Activated T-cell treated with anti-CD3 and anti-CD28 coated beads for 1 hour (primary cell): Measurements from ENCODE around the gene KRTAP10-12.
"Not testable (repeated sequence)": the region's sequence is repeated elsewhere in the genome, so short reads cannot be mapped to it uniquely, and the experiment has no call there.

Experiments
- DNase-seq: peaks from one replicate; pipeline ENCODE4 v3.0.0-alpha.2; 2020; ENCODE audit warnings: low read depth

Gene KRTAP10-12

DNA sequence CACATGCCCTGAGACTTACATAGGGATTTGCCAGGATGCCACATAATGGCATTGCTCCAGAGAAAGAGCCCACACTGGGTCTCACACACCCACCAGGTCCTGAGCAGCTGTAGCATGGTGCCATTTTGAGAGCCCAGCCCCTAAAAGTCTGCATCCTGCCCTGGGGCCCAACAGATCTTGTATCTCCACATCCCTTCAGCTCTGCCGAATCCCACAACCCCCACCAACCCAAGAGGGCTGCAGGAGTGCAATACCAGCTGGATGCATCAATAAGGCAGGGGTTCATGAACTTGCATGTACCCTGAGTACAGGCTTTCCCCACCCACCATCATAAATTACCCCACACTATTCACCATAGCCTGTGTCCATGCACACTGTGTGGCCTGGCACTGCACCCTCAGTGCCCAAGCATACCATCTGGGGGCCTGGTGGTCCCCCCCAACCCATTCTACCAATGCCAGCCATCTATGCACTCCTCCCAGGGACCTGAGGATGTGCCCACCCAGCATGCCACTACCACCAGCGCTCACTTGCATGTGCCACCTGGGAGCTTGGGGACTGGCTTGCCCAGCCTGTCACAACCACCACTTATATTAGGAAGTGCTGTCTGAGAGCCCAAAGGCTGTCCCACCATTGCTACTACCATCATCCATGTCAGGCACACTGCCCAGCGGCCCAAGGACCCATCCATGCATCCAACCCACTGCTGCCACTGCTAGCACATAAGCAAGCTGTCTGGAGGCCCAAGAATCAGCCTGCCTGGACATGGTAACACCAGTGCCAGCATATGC is 26.1 kb upstream of the KRTAP10-12 start:
- no peak for DNase-seq

DNA sequence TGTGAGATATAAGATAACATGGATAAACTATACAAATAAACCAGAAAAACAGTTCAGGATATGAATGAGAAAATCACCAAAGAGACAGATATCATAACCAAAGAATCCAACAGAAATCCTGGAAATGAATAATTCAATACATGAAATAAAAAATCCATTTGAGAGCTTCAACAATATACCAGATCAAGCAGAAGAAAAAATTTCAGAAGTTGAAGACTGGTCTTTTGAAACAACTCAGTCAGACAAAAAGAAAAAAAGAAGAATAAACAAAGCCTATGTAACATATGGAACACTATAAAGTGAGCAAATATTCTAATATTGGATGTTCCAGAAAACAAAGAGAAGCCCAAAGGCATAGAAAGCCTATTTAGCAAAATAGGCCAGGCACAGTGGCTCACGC is 25.1 kb upstream of the KRTAP10-12 start:
- no peak for DNase-seq

DNA sequence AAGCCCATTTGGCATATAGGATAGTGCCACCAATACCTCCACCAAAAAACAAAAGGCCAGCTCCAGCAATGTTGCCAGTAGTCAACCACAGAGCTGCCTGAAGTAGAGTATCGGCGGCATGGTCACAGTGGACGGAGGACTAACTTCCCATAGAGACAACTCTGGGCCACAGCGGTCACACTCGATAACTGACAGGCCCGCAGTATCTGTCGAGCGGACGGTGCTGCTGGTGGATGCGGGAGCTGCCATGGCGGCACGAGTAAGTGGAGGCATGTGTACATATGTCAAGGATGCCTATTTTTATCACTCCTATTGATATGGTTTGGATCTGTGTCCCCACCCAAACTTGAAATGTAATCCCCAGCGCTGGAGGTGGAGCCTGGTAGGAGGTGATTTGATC is 19.1 kb upstream of the KRTAP10-12 start:
- no peak for DNase-seq

DNA sequence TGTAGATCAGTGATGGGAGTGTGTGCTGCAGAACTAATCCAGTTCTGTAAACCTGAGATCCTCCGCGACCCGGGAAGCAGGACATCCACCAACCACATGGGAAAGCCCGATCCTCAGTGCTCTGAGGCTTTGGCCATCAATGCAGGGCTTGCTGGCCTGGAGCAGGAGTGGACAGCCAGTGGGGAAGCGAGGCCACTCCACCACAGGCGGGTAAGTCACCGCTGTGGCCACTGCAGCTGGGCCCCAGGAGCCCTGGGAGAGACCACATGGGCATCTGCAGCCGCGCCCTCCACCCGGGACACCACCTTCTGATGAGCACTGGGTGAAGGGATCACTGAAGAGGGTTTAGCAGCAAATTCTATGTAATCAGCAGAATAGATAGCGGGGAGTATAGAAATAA is 15.8 kb upstream of the KRTAP10-12 start:
- DNase-seq: no peak

DNA sequence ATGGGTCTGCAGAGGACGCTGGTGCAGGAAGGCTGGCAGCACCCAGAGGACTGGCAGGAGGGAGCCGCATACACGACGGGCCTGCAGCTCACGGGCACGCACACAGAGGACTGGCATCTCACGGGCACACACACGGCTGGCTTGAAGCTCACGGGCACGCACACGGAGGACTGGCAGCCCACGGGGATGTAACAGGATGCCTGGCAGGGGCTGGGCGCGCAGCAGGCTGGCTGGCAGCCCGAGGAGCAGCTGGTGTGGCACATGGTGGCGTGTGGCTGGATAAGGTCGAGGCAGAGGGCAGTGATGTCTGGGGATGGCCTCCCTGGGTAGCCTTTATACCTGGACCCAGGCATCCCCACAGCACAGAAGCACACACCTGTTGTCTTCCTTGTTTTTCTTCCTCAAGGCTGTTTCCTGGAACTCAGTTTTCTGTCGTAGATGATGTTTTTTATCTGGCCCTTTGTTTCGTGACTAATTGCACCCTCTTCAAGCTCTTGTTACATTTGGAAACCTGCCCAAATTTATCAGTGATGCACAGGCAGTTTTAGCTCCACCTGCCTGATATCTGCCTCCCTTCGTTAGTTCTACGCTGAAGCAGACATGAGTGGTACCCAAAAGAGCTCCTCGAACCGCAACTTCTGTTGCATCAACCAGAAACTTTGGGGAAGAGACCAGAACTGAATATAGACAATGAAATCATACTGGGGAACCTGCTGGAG is 15.0 kb upstream of the KRTAP10-12 start, which contains the start of gene KRTAP12-1:
TSS of gene KRTAP12-1 (minus strand) at position 303 of the 719 bp plus-strand sequence. CDS start at position 263, 40 bp downstream.
- no peak for DNase-seq

DNA sequence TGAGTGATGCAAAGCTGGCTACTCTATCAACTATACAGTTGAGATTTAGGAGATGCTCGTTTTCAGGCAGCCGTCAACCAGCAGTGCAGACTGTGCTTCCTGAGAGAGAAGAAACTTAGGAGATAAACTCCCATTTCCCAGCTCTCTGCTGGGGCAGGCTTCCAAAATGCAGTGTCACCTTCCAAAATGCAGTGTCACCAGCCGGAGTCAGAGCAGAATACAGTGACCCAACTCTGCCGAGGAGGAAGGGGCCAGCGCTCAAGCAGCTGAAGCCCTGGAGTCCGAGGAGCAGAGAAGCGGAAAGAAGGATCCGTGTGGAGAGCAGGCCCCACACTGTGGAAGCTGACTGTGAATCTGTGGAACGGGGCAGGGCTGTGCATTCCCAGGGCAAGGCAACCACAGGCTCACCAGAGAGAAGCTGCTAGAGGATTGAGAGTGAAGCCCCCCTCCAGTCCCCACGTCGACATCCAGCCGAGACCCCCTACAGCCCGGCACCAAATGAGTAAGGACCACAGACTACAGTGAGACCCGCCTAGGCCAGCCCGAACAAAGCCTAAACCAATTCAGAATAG is 14.3 kb upstream of the KRTAP10-12 start:
- DNase-seq: no peak

DNA sequence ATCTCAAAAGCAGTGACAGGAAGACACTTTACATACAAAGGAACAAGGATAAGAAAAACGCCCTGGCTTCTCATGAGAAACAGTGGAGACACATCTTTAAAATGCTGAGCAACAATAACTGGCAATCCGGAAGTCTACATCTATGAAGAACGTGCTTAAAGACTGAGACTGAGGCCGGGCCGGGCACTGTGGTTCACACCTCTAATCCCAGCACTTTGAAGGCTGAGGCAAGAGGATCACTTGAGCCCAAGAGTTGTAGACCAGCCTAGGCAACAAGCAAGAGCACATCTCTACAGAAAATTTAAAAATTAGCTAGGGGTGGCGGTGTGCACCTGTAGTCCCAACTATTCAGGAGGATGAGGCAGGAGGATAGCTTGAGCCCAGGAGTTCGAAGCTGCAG is 12.9 kb upstream of the KRTAP10-12 start:
- no peak for DNase-seq

DNA sequence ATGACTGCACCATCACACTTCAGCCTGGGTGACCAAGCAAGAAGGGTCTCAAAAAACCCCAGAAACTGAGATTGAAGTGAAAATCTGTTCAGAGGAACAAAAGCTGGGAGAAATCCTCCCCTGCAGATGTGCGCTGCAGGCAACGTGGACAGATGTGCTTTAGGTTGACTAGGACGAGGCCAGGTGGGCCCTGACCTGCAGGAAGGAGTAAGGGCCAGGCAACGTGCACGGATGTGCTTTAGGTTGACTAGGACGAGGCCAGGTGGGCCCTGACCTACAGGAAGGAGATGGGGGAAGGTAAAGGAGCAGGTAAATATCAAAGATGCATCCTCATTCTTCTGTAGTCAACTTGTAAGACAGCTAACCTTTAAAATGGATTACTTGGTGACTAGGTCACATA is 12.5 kb upstream of the KRTAP10-12 start:
- no peak for DNase-seq

DNA sequence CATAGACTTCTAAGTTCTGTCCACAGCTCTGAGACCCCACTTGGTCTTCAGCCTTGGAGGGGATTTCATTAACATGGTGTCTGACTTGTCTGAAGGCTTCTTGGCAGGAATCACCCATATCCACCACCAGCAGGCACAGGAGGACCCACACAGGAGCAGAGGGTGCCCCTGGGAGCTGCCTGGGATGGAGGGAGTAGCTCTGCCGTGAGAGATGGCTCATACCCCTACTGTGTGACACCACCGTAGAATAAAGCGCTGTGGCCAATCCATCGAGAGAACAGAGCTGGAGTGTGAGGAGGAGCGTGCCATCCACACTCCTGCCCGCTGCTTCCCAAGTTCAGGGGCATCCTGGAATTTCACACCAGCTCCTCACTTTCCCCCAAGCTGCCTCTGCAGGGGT is 11.9 kb upstream of the KRTAP10-12 start:
- DNase-seq: not testable (repeated sequence)

DNA sequence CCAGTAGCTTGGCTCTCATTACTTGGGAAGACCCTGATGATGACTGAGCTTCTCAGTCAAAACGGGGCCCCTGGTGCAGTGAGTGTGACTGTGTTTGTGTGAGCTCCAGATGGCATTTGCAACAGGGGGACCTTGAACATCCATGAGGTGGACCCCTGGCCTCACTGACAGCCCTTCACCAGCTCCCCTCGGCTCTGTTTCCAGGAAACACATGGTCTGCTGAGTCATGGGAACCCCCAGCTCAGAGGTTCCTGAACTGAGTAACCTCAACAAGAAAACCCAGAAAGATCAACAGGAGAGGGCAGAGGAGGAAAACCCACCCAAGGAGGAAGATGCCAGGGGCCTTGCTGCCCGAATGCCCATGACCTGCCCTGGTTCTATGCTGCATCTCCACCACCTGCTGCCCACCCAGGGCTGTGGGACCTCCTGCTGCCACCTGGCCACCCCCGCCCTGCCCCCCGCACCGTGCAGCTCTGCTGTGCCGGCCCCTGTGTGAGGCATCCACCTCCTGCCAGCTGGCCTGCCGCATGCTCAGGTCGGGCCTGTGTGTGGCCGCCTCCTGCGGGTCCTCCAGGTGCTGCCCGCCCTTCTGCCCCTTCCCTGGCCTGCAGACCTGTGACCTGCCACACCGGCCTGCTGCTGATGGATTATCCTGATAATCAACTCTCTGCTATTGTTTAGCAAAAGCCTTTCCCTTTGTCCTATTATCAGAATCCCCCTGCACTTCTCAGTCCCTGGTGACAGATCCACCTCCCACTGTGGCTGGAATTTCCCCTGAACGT is 10.8 kb upstream of the KRTAP10-12 start:
- no peak for DNase-seq

DNA sequence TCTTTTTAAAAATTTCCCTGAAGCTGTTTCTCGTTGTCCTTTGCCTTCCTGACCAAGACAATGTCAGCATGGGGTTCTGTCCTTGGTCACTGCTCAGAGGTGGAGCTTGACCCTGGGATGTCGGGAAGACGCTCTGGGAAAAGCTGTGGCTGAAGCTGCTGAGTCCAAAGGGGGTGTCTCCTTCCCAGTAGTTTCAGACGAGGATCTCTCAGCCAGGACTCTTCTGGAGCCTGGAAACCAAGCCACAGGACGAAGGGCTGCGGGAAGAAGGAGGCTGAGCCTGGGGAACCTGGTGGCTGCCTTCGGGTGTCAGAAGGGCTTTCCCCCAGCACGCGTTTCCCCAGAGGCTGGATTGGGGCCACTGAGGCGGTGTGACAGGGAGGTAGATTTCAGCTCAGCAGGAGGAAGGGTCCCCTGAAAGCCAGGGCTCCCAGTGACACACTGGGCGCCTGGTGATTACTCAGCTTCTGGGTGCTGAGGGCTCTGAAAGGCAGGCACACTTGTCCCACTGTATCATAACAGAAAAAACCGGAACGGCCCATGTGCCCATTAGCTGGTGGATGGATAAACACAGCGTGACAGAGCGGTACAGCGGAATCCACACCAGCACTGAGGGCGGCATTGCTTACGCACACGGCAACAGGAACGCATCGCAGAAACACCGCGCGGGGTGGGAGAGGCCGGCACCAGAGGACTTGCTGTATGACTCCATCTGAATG is 10.0 kb upstream of the KRTAP10-12 start:
- no peak for DNase-seq

DNA sequence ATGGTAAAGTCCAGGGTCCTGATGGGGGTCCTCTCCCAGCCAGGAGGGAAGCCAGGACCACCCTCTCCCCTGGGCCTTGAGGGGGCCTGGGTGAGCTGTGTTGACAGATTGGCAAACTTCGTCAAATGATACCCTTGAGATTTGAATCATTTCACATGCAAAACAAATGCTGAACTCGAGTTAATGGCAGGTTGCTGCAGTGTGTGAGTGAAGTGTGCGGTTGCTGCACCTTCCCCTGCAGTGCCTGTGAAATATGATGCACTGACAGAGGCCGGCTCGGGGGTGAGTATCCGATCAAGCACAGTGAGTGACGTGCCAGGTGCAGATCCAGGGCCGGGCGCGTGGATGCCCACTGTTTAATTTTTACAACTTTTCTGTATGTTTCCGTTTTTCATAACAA is 9.3 kb upstream of the KRTAP10-12 start:
- DNase-seq: no peak

DNA sequence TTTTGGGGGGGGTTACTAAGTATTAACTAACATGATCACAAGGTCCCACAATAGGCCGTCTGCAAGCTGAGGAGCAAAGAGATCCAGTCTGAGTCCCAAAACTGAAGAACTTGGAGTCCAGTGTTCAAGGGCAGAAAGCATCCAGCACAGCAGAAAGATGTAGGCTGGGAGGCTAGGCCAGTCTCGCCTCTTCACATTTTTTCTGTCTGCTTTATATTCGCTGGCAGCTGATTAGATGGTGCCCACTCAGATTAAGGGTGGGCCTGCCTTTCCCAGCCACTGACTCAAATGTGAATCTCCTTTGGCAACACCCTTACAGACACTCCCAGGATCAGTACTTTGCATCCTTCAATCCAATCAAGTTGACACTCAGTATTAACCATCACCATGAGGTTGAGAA is 7.2 kb upstream of the KRTAP10-12 start:
- DNase-seq: not testable (repeated sequence)

DNA sequence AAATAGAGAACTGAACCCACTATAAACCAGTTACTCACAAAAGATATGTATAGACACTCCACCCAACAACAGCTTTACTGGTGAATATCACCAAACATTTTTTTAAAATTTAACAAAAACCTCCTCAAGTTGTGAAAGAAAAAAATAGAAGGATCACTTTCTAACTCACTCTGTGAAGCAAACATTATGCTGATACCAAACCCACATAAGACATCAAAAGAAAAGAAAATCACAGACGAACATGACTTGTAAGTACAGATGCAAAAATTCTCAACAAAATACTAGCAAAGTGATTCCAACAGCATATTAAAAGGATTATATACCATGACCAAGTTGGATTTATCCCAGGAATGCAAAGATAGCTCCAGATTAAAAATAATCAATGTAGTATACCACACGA is 5.3 kb upstream of the KRTAP10-12 start:
- DNase-seq: no peak

DNA sequence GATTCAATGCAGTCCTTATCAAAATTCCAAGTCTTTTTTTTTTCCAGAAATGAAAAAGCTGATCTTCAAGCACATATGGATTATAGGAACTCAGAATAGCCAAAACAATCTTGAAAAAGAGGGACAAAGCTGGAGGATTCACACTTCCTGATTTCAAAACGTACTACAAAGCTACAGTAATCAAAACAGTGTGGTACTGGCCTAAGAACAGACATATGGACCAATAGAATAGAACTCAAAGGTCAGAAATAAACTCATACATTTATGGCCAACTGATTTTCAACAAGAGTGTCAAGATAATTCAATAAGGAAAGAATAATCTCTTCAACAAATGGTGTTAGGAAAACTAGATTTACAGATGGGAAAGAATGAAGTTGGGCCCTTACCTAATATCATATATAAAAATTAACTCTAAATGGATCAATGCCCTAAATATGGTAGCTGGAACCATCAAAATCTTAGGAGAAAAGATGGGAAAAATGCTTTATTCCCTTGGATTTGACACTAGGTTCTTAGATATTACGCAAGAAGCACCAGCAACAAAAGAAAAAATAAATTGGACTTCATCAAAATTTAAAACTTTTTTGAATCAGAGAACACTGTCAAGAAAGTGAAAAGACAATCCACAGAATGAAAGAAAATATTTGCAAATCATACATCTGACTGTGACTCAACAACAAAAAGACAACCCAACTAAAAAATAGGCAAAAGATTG is 4.0 kb upstream of the KRTAP10-12 start:
- no peak for DNase-seq

DNA sequence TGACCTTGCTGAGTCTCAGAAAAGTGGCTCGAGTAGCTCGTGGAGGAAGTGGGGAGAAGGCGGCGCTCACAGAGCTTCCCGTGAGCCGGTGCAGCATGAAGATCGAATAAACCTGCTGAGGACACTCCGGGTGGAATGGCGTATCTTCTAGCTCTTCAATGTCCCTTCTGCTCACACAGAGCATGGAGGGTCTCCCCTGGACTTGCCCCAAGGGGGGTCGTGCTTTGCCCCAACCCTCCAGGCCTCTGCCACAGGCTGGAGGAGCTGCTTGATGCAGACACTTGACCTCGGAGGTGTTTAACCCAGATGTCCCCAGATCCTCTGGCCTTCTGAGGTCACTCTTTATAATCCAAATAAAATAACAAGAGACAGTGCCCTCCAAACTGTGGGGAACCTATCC is 2.2 kb upstream of the KRTAP10-12 start:
- no peak for DNase-seq

DNA sequence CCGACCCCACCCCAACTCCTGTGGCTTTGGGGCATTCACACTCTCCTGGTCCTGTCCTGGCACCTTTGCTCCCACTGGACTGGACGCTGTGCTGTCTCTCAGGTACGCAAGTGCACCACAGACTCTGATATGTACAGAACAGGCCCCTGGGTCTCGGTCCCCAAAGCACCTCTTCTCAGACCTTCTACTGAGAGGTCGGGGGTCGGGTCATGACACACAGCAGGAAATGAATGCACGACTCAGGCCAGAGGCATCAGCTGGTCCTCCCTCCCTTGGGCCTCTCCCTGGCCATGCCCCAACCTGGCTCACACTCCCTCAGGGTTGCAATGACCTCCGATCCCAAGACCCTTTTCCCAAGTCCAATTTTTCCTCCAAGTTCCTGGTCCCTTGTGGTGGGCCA is 1.8 kb upstream of the KRTAP10-12 start:
- DNase-seq: no peak

DNA sequence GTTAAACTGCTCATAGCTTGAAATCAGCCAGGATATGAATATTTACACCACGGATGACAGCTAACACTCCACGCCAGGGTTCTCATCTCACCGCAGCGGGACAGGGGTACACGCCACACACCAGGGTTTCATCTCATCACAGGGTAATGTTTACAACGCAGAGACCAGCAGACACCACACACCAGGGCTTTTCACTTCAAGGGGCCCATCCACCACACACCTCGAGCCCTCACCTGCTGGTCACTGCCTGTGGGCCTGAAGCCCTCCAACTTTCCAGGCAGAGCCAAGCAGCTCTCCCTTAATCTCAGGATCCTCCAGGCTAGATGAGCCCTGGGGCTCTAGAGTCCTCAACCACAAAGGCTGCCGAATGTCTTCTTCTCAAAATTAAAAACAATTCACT is 1.3 kb upstream of the KRTAP10-12 start:
- DNase-seq: no peak

DNA sequence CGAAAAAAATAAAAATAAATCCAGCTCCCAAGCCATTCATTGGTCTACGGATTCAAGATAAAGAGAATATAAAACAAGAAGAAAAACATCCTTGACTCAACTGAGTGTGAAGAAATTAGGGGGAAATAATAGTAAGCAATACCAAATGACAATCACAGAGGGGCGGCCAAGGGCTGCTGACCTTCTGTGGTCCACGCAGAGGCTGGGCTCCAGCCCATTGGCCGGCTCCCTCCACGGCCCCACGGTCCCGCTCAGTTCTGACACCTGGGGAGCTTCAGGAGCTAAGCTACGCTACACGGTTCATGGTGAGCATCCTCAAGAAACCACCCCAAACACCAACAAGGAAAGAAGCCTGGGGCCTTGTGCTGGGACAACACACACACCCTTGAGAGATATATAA is 400 bp upstream of the KRTAP10-12 start:
- no peak for DNase-seq

DNA sequence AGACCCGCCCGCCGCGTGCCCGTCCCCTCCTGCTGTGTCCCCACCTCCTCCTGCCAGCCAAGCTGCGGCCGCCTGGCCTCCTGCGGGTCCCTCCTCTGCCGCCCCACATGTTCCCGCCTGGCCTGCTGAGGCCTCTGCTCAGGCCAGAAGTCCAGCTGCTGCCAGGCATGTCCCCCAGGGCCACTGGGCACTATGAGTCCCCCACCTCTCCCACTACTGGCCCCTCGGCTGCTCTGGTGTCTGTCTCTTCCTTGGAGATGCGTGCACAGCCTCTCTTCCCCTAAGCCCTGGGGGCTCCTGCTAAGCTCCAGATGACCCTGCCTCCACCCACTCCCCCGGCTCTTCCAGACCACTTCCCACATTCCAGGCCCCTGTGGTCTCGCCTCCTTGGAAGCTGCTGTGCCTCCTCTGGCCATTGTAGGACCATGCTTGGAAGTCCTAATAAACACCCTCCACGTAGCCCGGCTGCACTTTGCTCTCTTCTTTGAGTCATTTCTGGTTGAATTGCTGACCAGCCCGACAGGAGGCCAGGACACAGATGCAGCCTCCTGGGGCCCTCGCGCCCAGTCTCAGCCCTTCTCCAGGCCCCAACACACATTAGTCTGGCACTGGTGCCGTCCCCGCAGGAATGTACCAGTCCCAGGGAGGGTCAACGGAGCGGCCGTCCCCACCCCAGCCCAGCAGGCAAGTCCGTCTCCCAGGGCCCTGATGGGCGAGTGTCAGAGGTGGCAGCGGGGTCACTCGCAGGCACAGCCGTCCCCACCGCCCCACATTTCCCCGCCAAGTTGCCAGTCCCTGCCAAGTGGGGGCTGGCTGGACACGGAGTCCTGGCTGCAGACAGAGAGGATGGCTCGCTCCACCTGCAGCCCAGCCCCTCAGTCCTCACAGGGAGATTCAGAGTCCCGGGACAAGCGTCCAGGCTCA is 1.1 kb downstream of the KRTAP10-12 start:
- DNase-seq: no peak
